Stimulated activated CD8-positive, alpha-beta memory T cell treated with anti-CD3 and anti-CD28 coated beads, Interleukin-12 subunit alpha, Interleukin-12 subunit beta, amount 100 ng/mL, for 4 hours (primary cell): ENCODE results near the gene ZNF627.
"Not testable (repeated sequence)": the region's sequence is repeated elsewhere in the genome, so short reads cannot be mapped to it uniquely, and the experiment has no call there.

Experiments
- DNase-seq: peaks from one replicate; pipeline ENCODE4 v3.0.0-alpha.2; 2020; ENCODE audit warnings: low read depth

Gene ZNF627

GRCh38 chr19:11624069-11624463 is 26.8 kb downstream of the ZNF627 start:
- DNase-seq, result no peak

GRCh38 chr19:11626252-11626651 is 29.0 kb downstream of the ZNF627 start:
- DNase-seq, result no peak

DNA sequence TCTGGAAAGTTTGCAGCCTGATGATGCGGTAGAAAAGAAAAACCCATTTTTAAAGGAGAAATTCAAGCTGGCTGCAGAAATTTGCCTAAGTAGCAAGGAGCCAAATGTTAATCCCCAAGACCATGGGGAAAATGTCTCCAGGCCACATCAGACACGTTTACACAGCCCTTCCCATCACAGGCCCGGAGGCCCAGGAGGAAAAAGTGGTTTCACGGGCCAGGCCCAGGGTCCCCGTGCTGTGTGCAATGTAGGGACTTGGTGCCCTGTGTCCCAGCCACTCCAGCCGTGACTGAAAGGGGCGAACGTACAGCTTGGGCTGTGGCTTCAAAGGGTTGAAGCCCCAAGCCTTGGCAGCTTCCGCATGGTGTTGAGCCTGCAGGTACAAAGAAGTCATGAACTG is 35.9 kb downstream of the ZNF627 start:
- no peak for DNase-seq

DNA sequence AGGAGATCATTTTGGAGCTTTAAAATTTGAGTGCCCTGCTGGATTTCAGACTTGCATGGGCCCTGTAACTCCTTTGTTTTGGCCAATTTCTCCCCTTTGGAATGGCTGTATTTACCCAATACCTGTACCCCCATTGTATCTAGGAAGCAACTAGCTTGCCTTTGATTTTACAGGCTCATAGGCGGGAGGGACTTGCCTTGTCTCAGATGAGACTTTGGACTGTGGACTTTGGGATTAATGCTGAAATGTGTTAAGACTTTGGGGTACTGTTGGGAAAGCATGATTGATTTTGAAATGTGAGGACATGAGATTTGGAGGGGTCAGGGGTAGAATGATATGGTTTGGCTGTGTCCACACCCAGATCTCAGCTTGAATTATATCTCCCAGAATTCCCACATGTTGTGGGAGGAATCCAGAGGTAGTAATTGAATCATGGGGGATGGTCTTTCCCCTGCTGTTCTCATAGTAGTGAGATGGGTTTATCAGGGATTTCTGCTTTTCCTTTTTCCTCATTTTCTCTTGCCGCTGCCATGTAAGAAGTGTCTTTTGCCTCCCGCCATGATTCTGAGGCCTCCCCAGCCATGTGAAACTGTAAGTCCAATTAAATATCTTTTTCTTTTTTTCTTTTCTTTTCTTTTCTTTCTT is 36.9 kb downstream of the ZNF627 start:
- DNase-seq, result not testable (repeated sequence)

DNA sequence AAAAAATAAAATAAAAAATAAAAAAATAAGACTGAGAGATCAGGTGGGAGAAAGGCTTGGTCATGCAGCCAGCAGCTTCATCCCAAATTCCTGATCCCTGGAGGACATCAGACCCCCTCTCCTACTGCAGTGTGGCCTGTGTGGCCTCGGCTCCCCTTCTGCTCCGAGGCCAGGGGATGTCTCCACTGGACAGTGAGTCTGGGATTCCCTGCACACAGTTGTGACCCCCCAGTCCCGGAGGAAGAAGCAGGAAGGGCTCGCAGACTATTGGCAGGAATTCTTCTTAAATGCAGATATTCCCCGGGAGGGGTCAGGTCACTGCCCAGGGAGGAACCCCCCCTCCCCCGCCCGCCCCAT is 41.9 kb downstream of the ZNF627 start:
- no peak for DNase-seq

DNA sequence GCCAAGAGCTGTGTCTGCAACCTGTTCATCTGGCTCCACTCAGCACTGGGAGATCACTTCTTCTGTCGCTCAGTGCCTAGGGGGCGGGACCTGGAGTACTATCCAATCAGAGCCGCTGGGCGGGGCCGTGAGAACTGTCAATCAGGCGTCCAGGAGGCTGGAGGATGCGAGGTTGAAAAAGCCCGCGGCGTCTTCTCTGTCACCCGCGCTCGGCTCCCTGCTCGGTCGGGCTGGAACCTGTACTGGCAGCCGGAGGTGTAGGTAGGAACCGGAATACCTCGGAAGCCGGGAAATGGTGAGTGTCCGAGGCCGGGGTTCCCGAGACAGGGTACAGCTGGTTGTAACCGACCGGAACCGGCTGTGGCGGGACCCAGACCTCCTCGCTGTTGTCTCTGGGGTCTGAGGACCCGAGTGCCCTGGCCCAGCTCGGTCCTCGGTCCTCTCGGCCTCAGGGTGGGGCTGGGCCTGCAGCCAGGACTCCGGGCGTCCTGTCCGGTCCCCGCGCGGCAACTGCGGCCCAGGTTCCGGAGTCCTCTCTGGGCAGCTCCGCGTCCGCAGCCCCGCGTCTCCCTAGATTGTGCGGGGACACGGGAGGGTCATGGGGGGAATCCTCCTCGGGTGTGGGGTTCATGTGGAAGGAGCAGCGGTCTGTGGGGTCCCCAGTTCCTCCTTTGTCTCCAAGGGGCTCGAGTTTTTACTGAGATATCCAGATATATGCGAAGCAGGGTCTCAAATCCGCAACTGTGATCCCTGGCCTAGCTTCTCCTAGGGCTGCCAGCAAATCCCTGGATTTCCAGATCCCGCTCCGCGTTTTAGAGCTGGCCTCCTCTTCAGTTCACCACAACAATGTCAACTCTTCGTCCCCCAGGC is 42.6 kb downstream of the ZNF627 start:
- DNase-seq, result peak; percentile 64

DNA sequence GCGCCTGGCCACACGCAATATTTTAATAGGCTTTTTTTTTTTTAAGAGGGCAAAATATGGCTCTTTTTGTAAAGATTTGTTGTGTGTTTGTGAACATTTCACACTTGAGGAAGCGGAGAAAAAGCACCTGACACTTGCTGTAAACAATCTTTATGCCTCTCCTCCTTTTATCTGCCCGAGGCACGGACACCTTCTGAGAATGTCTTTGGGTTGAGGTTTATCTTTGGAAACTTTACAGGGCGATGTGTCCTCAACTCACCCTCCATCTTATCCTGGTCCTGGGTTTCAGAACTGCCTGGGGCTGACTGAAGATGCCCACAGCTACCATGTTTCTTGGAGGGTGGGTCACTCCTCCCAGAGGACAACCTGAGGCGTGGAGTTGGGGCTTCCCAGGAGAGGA is 44.0 kb downstream of the ZNF627 start:
- no peak for DNase-seq

GRCh38 chr19:11642902-11643301 is 45.6 kb downstream of the ZNF627 start:
- no peak for DNase-seq

- no peak for DNase-seq
Observed at GRCh38 chr19:11649941-11650340, 52.7 kb downstream of the ZNF627 start.

DNA sequence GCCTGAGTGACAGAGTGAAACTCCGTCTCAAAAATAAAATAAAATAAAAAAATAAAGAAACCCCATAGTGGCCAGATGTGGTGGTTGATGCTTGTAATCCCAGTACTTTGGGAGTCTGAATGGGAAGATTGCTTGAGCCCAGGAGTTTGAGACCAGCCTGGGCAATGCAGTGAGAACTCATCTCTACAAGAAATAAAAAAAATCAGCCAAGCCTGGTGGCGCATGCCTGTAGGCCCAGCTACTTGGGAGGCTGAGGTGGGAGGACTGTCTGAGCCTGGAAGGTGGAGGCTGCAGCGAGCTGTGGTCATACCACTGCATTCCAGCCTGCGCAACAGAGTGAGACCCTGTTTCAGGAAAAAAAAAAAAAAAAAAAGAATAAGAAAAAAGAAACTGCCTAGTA is 53.8 kb downstream of the ZNF627 start:
- no peak for DNase-seq

GRCh38 chr19:11652056-11652455 is 54.8 kb downstream of the ZNF627 start:
- DNase-seq, result no peak

- no peak for DNase-seq
Observed at GRCh38 chr19:11652492-11652891, 55.2 kb downstream of the ZNF627 start.

DNA sequence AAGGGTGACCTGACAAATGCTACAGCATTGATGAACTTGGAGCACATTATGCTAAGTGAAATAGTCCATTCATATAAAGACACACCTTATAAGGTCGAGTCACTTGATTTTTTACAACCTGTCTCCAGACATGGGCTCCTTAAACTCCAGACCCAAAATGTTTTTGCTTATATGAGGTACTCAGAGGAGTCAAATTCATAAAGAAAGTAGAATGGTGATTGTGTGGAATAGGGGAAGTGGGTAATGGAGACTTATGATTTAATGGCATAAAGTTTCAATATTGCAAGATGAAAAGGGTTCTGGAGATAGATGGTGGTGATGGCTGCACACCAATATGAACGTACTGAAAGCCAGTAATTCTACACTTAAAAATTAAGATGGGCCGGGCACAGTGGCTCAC is 59.3 kb downstream of the ZNF627 start:
- no peak for DNase-seq

DNA sequence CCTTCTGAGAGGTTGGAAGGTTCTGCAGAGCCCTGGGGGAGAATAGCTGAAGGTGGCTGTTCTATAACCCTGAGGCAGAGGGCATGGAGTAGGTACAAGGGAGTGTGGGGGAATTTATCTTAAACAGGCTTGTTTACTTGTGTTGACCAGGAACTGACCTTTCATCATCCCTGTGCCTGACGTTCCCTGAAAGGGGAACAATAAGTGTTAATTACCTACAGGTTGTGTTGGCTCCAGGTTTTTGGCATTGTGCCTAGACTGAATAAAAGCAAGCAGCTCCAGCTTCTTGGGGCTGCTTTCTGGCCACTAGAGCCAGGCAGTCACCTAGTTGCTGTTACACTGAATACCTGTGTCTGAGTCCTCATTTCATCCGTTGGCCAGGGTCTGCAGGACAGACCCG is 60.0 kb downstream of the ZNF627 start:
- DNase-seq, result no peak

DNA sequence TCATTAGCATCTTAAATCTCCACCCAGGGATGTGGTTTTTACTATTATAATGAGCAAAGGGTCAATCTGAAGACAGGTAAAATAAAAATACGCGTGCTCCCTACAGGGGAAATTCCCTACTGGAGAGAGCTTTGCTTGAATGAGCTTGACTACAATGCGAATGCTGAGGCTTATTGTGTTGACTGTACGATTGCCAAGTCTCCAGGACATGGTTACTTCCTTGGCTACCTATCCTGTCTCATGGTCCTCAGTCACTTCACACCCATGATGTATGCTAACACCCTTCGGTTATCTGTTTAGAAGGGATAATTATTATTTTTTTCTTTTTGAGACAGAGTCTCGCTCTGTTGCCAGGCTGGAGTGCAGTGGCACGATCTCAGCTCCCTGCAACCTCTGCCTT is 61.7 kb downstream of the ZNF627 start:
- DNase-seq, result no peak

- no peak for DNase-seq
Observed at GRCh38 chr19:11659612-11660011, 62.3 kb downstream of the ZNF627 start.

DNA sequence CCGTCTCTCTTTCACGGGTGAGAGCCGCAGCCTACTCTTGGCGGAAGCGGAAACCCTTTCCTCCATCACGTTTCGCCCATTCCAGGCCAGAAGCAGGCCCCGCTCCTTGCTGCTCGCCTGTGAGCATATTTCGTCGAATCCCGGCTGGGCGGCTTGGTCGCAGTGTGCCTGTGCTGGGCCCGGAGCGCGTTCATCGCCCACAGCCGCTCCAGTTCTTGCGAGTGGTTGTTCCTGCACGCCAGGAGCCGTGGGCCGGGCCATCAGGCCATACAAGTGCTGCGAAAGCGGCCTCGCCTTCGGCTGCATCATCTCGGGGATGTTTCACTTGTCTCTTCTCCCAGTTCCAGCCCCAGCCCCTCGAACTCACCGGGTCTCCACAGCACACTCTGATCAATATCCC is 65.0 kb downstream of the ZNF627 start:
- no peak for DNase-seq

DNA sequence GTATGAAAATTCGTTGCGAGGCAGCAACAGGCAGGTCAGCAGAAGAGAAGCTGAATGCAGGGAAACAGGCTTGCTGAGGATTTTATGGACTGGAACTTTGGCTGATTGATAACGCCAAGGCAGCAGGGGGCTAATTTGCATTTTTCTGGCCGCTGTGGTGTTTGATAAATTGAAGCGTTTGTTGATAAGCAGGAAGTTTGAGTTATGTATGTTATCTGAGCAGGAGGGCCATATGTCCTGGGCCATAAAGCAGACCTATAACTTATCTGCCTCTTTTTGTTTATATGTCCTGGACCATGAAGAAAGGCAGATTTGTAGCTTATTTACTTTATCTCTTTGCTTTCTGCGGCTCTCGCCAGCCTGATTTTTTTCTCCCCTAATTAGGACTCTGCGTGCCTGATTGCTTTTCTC is 65.9 kb downstream of the ZNF627 start:
- no peak for DNase-seq
